ENCODE results near the gene KLHL35. TPM values are rescaled to one million over a fixed set of nuclear protein-coding genes. Genes with fewer than 3 reads are reported as not detected.

Gene KLHL35
- total and polyA plus RNA-seq, 2 experiments from 2014 or later = 0.10 to 0.28 TPM

DNA sequence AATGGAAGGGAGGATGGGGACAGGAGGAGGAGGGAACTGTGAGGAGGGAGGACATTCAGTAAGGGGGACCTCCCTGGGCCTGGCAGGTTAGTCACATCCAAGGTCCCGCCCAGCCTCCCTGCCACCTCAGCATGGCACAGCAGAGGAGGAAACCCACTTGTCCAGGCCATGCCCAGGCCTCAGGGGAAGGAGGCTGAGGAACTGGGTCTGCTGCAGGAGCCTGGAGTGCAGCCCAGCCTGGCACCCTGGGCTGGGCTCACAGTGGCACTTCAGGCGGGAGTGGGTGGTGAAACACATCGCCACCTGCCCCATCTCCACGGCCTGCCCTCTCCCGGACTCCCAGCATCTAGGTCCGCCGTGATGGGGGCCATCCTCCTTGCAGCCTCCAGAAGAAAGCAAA is 17.2 kb upstream of the KLHL35 start:
- TF ChIP-seq, protein P1, sequence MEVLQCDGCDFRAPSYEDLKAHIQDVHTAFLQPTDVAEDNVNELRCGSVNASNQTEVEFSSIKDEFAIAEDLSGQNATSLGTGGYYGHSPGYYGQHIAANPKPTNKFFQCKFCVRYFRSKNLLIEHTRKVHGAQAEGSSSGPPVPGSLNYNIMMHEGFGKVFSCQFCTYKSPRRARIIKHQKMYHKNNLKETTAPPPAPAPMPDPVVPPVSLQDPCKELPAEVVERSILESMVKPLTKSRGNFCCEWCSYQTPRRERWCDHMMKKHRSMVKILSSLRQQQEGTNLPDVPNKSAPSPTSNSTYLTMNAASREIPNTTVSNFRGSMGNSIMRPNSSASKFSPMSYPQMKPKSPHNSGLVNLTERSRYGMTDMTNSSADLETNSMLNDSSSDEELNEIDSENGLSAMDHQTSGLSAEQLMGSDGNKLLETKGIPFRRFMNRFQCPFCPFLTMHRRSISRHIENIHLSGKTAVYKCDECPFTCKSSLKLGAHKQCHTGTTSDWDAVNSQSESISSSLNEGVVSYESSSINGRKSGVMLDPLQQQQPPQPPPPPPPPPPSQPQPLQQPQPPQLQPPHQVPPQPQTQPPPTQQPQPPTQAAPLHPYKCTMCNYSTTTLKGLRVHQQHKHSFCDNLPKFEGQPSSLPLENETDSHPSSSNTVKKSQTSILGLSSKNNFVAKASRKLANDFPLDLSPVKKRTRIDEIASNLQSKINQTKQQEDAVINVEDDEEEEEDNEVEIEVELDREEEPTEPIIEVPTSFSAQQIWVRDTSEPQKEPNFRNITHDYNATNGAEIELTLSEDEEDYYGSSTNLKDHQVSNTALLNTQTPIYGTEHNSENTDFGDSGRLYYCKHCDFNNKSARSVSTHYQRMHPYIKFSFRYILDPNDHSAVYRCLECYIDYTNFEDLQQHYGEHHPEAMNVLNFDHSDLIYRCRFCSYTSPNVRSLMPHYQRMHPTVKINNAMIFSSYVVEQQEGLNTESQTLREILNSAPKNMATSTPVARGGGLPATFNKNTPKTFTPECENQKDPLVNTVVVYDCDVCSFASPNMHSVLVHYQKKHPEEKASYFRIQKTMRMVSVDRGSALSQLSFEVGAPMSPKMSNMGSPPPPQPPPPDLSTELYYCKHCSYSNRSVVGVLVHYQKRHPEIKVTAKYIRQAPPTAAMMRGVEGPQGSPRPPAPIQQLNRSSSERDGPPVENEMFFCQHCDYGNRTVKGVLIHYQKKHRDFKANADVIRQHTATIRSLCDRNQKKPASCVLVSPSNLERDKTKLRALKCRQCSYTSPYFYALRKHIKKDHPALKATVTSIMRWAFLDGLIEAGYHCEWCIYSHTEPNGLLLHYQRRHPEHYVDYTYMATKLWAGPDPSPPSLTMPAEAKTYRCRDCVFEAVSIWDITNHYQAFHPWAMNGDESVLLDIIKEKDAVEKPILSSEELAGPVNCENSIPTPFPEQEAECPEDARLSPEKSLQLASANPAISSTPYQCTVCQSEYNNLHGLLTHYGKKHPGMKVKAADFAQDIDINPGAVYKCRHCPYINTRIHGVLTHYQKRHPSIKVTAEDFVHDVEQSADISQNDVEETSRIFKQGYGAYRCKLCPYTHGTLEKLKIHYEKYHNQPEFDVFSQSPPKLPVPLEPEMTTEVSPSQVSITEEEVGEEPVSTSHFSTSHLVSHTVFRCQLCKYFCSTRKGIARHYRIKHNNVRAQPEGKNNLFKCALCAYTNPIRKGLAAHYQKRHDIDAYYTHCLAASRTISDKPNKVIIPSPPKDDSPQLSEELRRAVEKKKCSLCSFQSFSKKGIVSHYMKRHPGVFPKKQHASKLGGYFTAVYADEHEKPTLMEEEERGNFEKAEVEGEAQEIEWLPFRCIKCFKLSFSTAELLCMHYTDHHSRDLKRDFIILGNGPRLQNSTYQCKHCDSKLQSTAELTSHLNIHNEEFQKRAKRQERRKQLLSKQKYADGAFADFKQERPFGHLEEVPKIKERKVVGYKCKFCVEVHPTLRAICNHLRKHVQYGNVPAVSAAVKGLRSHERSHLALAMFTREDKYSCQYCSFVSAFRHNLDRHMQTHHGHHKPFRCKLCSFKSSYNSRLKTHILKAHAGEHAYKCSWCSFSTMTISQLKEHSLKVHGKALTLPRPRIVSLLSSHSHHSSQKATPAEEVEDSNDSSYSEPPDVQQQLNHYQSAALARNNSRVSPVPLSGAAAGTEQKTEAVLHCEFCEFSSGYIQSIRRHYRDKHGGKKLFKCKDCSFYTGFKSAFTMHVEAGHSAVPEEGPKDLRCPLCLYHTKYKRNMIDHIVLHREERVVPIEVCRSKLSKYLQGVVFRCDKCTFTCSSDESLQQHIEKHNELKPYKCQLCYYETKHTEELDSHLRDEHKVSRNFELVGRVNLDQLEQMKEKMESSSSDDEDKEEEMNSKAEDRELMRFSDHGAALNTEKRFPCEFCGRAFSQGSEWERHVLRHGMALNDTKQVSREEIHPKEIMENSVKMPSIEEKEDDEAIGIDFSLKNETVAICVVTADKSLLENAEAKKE (CRISPR knock-in tag; IDR thresholded peaks at IDR 0.05) = no peak
- no peak for TF ChIP-seq CREB1 (CRISPR knock-in tag; IDR thresholded peaks at IDR 0.05; ENCODE audit: low read depth)
- TF ChIP-seq, protein P2, sequence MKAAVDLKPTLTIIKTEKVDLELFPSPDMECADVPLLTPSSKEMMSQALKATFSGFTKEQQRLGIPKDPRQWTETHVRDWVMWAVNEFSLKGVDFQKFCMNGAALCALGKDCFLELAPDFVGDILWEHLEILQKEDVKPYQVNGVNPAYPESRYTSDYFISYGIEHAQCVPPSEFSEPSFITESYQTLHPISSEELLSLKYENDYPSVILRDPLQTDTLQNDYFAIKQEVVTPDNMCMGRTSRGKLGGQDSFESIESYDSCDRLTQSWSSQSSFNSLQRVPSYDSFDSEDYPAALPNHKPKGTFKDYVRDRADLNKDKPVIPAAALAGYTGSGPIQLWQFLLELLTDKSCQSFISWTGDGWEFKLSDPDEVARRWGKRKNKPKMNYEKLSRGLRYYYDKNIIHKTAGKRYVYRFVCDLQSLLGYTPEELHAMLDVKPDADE (IDR thresholded peaks at IDR 0.05) = no peak
- no peak for TF ChIP-seq POLR2AphosphoS5 (IDR thresholded peaks at IDR 0.05; ENCODE audit: low read depth)

DNA sequence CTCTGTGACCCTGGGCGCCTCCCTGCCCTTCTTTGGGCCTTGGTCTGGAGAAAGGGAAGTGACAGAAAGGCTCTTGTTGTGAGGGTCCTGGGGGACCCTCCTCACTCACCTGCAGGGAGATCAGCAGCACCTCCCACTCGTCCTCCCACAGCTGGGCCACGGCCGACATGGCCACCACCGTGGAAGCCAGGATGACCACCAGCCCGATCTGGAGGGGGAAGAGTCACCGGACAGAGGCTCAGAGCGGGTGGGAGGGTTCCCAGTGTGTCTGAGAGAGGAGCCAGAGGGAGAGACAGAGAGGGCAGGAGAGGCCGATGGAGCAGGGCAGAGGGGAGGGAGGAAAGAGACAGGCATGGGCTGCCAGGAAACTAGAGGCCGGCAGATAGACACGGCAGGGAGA is 16.8 kb upstream of the KLHL35 start:
- Mint-ChIP-seq H3K4me1 (peaks cover 9% of the 10 kb centered on the region; the same call in 2 of the 3 replicates), H3K27ac (no peak overlapping the region)
- TF ChIP-seq, protein P3, sequence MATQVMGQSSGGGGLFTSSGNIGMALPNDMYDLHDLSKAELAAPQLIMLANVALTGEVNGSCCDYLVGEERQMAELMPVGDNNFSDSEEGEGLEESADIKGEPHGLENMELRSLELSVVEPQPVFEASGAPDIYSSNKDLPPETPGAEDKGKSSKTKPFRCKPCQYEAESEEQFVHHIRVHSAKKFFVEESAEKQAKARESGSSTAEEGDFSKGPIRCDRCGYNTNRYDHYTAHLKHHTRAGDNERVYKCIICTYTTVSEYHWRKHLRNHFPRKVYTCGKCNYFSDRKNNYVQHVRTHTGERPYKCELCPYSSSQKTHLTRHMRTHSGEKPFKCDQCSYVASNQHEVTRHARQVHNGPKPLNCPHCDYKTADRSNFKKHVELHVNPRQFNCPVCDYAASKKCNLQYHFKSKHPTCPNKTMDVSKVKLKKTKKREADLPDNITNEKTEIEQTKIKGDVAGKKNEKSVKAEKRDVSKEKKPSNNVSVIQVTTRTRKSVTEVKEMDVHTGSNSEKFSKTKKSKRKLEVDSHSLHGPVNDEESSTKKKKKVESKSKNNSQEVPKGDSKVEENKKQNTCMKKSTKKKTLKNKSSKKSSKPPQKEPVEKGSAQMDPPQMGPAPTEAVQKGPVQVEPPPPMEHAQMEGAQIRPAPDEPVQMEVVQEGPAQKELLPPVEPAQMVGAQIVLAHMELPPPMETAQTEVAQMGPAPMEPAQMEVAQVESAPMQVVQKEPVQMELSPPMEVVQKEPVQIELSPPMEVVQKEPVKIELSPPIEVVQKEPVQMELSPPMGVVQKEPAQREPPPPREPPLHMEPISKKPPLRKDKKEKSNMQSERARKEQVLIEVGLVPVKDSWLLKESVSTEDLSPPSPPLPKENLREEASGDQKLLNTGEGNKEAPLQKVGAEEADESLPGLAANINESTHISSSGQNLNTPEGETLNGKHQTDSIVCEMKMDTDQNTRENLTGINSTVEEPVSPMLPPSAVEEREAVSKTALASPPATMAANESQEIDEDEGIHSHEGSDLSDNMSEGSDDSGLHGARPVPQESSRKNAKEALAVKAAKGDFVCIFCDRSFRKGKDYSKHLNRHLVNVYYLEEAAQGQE (IDR thresholded peaks at IDR 0.05; ENCODE audit: unreplicated experiment) = no peak
- TF ChIP-seq NANOG (IDR thresholded peaks at IDR 0.05; ENCODE audit: borderline replicate concordance) (no peak), JUNB (IDR thresholded peaks at IDR 0.05; ENCODE audit: unreplicated experiment) (no peak), EZH2phosphoT487 (IDR thresholded peaks at IDR 0.05; ENCODE audit: unreplicated experiment) (no peak), EZH2 (IDR thresholded peaks at IDR 0.05; ENCODE audit: low read depth, unreplicated experiment) (no peak), CREB1 (CRISPR knock-in tag; IDR thresholded peaks at IDR 0.05; ENCODE audit: low read depth) (no peak), ZNF331 (CRISPR knock-in tag; IDR thresholded peaks at IDR 0.05; ENCODE audit: low read depth) (no peak)

More for the DNA sequence above, 17.2 kb upstream of the KLHL35 start:
- no peak overlapping the region for H3K27ac Mint-ChIP-seq
- no peaks in the 10 kb centered on the region for H3K36me3 Mint-ChIP-seq (ENCODE audit: low read depth)
- H4K20me1 ChIP-seq (replicated peaks; ENCODE audit: insufficient read depth) = no peaks in the 10 kb centered on the region
- H3K27me3 Mint-ChIP-seq (ENCODE audit: insufficient read depth, low read depth, poor library complexity) = peaks cover 17% of the 10 kb centered on the region
- no peaks in the 10 kb centered on the region for H3K36me3 ChIP-seq (ENCODE audit: insufficient read depth)
- no peak overlapping the region for H3K4me3 ChIP-seq
- H3K9me2 ChIP-seq (ENCODE audit: insufficient read depth) = no peaks in the 10 kb centered on the region
- peaks cover 13% of the 10 kb centered on the region; the same call in 2 of the 3 replicates for H3K4me1 Mint-ChIP-seq
- peaks cover 6% of the 10 kb centered on the region for H3K27me3 ChIP-seq (ENCODE audit: insufficient read depth)
- H3K79me2 ChIP-seq (replicated peaks; ENCODE audit: insufficient read depth) = no peaks in the 10 kb centered on the region
- H3F3A ChIP-seq (replicated peaks; ENCODE audit: low read depth) = no peaks in the 10 kb centered on the region
- no peaks in the 10 kb centered on the region for H3K9me3 Mint-ChIP-seq
- no peak overlapping the region for H2AFZ ChIP-seq
- no peak overlapping the region for H3K27ac ChIP-seq (ENCODE audit: low read depth)
- H3K4me3 Mint-ChIP-seq = no peak overlapping the region
- DNase-seq (ENCODE audit: low spot score) (no peak), ATAC-seq (no peak)
- no peaks in the 10 kb centered on the region; the same call in 1 of the 2 replicates for H3K4me1 ChIP-seq (ENCODE audit: insufficient read depth)
- no peak overlapping the region for H3K4me2 ChIP-seq

More for the DNA sequence above, 16.8 kb upstream of the KLHL35 start:
- Histone ChIP-seq H3F3A (replicated peaks; ENCODE audit: low read depth) (no peaks in the 10 kb centered on the region), H2AFZ (no peak overlapping the region), H3K36me3 (ENCODE audit: insufficient read depth) (no peaks in the 10 kb centered on the region), H3K4me3 (no peak overlapping the region), H3K4me2 (no peak overlapping the region), H3K79me2 (replicated peaks; ENCODE audit: insufficient read depth) (no peaks in the 10 kb centered on the region), H4K20me1 (replicated peaks; ENCODE audit: insufficient read depth) (no peaks in the 10 kb centered on the region), H3K27me3 (ENCODE audit: insufficient read depth) (peaks cover 6% of the 10 kb centered on the region), H3K4me1 (ENCODE audit: insufficient read depth) (no peaks in the 10 kb centered on the region; the same call in 1 of the 2 replicates), H3K27ac (ENCODE audit: low read depth) (no peak overlapping the region), H3K9me2 (ENCODE audit: insufficient read depth) (no peaks in the 10 kb centered on the region)
- no peak for ATAC-seq
- Mint-ChIP-seq H3K9me3 (no peaks in the 10 kb centered on the region), H3K27me3 (ENCODE audit: insufficient read depth, low read depth, poor library complexity) (peaks cover 17% of the 10 kb centered on the region), H3K4me3 (no peak overlapping the region), H3K36me3 (ENCODE audit: low read depth) (no peaks in the 10 kb centered on the region)
- DNase-seq (ENCODE audit: low spot score) = no peak

Measured in GM23338 (cell line).